Common myeloid progenitor, CD34-positive (primary cell): ENCODE results near the gene GNG11.

ENCODE experiments used
- CTCF ChIA-PET: fragments of 350-600 bp; sonication (Branson Sonifier 250); formaldehyde crosslinking; loops from one replicate; lab custom pipeline; 2021; ENCODE audit warnings: antibody characterized with exemption; lab: Charles Lee
- POLR2A ChIA-PET: fragments of 350-600 bp; sonication (Branson Sonifier 250); formaldehyde crosslinking; loops from one replicate; lab custom pipeline; 2021; ENCODE audit warnings: antibody characterized with exemption; lab: Charles Lee
- DNase-seq, 3 donors: peaks; one replicate each; pipeline versions ENCODE4 v3.0.0 to v3.0.0-alpha.2; 2013
- H3K27ac ChIP-seq, 2 experiments: 1 replicate in 1 of 2; 2 replicates in 1 of 2; pipeline ENCODE4 v1.7.0; 2013; ENCODE audit warnings: inconsistent platforms in 2 of 2, low read length in 2 of 2, mild to moderate bottlenecking in 2 of 2, low read depth in 1 of 2, moderate library complexity in 1 of 2; ENCODE audit not compliant: severe bottlenecking in 2 of 2, insufficient read depth in 1 of 2, poor library complexity in 1 of 2
- H3K27me3 ChIP-seq, 5 experiments: replicated peaks in 2 of 5; 1 replicate in 3 of 5; 2 replicates in 2 of 5; pipeline versions ENCODE4 v1.6.1 to v1.7.0; 2013; ENCODE audit warnings: low read length in 4 of 5, mild to moderate bottlenecking in 2 of 5, moderate library complexity in 2 of 5, inconsistent platforms in 1 of 5; ENCODE audit not compliant: insufficient read depth in 5 of 5, control insufficient read depth in 4 of 5
- H3K36me3 ChIP-seq, 4 experiments: 1 replicate in 2 of 4; 2 replicates in 2 of 4; pipeline versions ENCODE4 v1.6.1 to v1.7.0; 2013; ENCODE audit warnings: low read length in 3 of 4, control low read depth in 1 of 4, mild to moderate bottlenecking in 1 of 4; ENCODE audit not compliant: control insufficient read depth in 4 of 4, insufficient read depth in 4 of 4
- H3K4me1 ChIP-seq, 4 experiments: 1 replicate in 3 of 4; 2 replicates in 1 of 4; pipeline versions ENCODE4 v1.6.1 to v1.7.1; 2013; ENCODE audit warnings: low read length in 3 of 4, mild to moderate bottlenecking in 3 of 4, control low read depth in 1 of 4, inconsistent platforms in 1 of 4, moderate library complexity in 1 of 4; ENCODE audit not compliant: control insufficient read depth in 4 of 4, insufficient read depth in 4 of 4; ENCODE audit errors: control extremely low read depth in 1 of 4
- H3K4me3 ChIP-seq, 7 experiments: 1 replicate in 4 of 7; 2 replicates in 3 of 7; pipeline versions ENCODE4 v1.5.1 to v1.7.0; 2013; ENCODE audit warnings: mild to moderate bottlenecking in 7 of 7, low read length in 6 of 7, moderate library complexity in 6 of 7, inconsistent platforms in 2 of 7, low read depth in 2 of 7, control low read depth in 1 of 7; ENCODE audit not compliant: insufficient read depth in 4 of 7, control insufficient read depth in 1 of 7; ENCODE audit errors: extremely low read depth in 1 of 7
- H3K9me3 ChIP-seq, 5 experiments: 1 replicate in 4 of 5; 2 replicates in 1 of 5; pipeline versions ENCODE4 v1.6.1 to v1.7.1; 2013; ENCODE audit warnings: low read length in 4 of 5, mild to moderate bottlenecking in 2 of 5, inconsistent platforms in 1 of 5, low read depth in 1 of 5, moderate library complexity in 1 of 5; ENCODE audit not compliant: control insufficient read depth in 4 of 5, insufficient read depth in 2 of 5; ENCODE audit errors: control extremely low read depth in 1 of 5
- WGBS: methylation state at CpG from one replicate; pipeline ENCODE4 v1.1.5; 2013; ENCODE audit not compliant: insufficient coverage; 5-methylcytosine and 5-hydroxymethylcytosine counted together

The GNG11 gene

DNA sequence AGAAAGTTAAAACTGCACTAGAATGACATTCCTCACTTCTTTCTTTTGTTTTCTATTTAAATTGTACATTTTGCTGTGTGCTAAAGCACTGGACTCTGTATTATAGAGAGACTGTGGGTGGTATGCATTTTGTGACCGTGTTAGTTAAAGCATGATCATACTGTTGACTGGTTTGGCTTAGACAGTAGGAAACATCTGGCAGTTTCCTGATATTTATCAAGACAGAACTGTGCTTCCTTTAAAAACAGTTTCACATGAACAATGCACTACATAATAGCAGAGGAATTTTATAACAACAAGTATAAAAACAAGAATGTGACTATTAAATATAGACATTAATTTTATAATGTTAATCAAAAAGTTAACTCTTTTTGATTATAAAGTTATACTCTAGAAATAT lies 23.1 kb downstream of the GNG11 start:
- WGBS, result no CpG with 5 or more reads among the region's 1 CpG

DNA sequence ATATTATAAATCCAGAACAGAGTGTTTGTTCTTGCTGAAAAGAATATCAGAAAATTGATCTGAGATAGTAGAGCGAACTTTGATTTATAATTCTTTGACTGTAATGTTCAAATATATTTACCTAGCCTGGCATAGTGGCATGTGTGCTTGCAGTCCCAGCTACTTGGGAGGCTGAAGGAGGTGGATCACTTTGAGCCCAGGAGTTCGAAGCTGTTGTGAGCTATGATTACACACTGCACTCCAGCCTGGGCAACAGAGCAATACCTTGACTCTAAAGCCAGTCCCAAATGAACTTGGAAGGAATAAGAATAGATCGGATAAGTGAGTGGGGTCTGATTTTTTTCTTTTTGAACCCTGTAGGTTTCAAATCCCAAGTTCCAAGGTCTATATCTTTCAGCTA lies 23.5 kb downstream of the GNG11 start:
- POLR2A ChIA-PET, result no interaction called here
- Histone ChIP-seq H3K9me3 (no peaks in the 10 kb centered on the region), H3K36me3 (no peaks in the 10 kb centered on the region), H3K4me1 (peaks cover 32 to 57% (median 38%) of the 10 kb centered on the region in 4 experiments), H3K27ac (peak overlapping the region; percentile 46 to 74), H3K4me3 (peak overlapping the region in 4 of 7 experiments; percentile 4 to 51 (median 22)), H3K27me3 (no peaks in the 10 kb centered on the region)
- CTCF ChIA-PET, result no interaction called here
- DNase-seq, result peak in 1 of 3 donors; percentile 30
- no CpG with 5 or more reads among the region's 3 CpGs for WGBS

More for the DNA sequence above, 23.1 kb downstream of the GNG11 start:
- no peaks in the 10 kb centered on the region for H3K27me3 ChIP-seq
- DNase-seq, result peak; percentile 52 to 91 (median 79)
- ChIA-PET CTCF (interaction anchor here (0.7 kb wide), 1 partner anchor 54 kb away, joined by 3 read pairs; no protein-coding TSS in a partner anchor), POLR2A (no interaction called here)
- no peaks in the 10 kb centered on the region for H3K9me3 ChIP-seq
- H3K27ac ChIP-seq, result peak overlapping the region; percentile 53 to 74
- H3K4me1 ChIP-seq, result peaks cover 32 to 57% (median 38%) of the 10 kb centered on the region in 4 experiments
- no peaks in the 10 kb centered on the region for H3K36me3 ChIP-seq
- H3K4me3 ChIP-seq, result peak overlapping the region in 4 of 7 experiments; percentile 4 to 51 (median 22)

DNA sequence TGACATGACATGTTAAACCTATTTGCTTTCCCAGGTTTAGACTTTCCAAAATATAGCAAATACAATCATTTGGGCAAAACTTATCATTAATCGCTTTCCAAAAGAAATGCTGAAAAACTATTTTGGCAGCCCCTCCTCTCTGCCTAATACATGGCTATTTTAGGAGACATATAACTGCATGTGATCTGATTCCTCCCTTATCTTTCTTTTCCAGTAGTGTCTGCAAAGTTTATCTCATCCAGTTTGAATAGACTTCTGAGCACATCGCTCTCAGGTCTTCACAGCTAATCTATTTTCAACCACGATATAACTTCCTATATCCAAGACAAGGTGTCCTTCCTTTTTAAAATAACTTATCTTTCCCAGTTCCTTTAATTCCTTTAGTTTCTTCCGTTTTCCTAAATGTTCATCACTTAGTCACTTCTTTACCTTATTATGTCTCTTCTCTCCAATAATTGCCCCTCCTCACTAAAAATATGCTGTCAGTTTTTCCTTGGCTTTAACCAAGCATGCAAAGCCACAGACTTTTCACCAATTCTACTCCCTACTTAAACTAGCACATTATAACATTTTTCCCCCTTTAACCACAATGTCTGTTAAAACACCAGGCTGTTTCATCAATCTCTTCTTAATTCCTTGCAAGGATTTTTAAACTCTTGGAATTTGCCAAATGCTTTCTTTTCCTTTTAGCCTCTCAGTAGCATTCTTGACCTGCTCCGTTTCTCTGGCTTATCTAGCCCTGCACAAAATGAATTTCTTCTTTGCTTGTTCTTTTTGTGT lies 24.4 kb downstream of the GNG11 start:
- Histone ChIP-seq H3K27ac (peak overlapping the region; percentile 46 to 74), H3K4me3 (peak overlapping the region in 1 of 7 experiments; percentile 31), H3K4me1 (peaks cover 32 to 57% (median 38%) of the 10 kb centered on the region in 4 experiments), H3K36me3 (no peaks in the 10 kb centered on the region), H3K9me3 (no peaks in the 10 kb centered on the region), H3K27me3 (no peaks in the 10 kb centered on the region)
- 13% methylated on average over 4 of the region's 5 CpGs for WGBS
- DNase-seq, result peak in 1 of 3 donors; percentile 63
- CTCF ChIA-PET, result no interaction called here
- POLR2A ChIA-PET, result no interaction called here

DNA sequence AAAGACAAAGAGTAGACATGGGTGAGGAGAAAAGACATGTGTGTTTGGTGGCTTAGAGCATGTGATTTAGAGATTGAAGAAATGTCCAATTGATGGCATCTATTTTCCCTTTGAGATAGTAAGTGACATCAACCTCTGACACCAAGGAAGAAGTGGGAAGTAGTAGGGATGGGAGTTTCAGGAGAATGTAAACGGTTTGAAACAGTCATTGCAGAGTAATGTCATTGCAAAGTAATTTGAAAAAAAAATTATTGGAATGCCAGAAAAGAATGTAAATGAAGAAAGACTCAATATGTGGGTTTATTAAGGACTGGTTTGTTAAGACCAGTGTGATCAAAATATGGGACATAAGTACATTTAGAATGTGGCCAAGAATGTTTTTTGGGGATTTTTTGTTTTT lies 26.6 kb downstream of the GNG11 start:
- WGBS, result 100% methylated on average over 1 of the region's 1 CpG
- Histone ChIP-seq H3K36me3 (no peaks in the 10 kb centered on the region), H3K27ac (no peak overlapping the region), H3K9me3 (no peaks in the 10 kb centered on the region), H3K4me1 (peaks cover 32 to 47% (median 37%) of the 10 kb centered on the region in 4 experiments), H3K27me3 (no peaks in the 10 kb centered on the region), H3K4me3 (no peak overlapping the region)
- ChIA-PET POLR2A (no interaction called here), CTCF (interaction anchor here (1.3 kb wide), 1 partner anchor 12 kb away, joined by 3 read pairs; no protein-coding TSS in a partner anchor)
- DNase-seq, result no peak

DNA sequence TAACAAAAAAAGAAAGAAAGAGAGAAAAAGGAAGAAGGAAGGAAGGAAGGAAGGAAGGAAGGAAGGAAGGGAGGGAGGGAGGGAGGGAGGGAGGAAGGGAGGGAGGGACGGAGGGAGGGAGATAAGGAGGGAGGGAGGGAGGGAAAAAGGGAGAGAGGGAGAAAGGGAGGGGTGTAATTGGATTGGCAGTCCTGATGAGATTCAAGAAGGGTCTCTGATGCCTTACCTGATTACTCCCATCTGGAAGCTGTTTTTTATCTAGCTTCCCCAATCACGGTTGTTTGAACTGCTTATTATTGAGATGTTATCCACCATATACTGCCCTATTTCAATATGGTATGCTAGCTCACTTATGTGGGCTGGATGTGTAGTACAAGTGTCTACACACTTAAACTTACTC lies 27.3 kb downstream of the GNG11 start:
- Histone ChIP-seq H3K9me3 (no peaks in the 10 kb centered on the region), H3K4me3 (no peak overlapping the region), H3K4me1 (peaks cover 28 to 39% (median 32%) of the 10 kb centered on the region in 4 experiments), H3K27me3 (no peaks in the 10 kb centered on the region), H3K27ac (no peak overlapping the region), H3K36me3 (no peaks in the 10 kb centered on the region)
- DNase-seq, result no peak
- ChIA-PET POLR2A (no interaction called here), CTCF (interaction anchor here (1.5 kb wide), 1 partner anchor 46 kb away, joined by 3 read pairs; no protein-coding TSS in a partner anchor)
- WGBS, result no CpG with 5 or more reads among the region's 2 CpGs

DNA sequence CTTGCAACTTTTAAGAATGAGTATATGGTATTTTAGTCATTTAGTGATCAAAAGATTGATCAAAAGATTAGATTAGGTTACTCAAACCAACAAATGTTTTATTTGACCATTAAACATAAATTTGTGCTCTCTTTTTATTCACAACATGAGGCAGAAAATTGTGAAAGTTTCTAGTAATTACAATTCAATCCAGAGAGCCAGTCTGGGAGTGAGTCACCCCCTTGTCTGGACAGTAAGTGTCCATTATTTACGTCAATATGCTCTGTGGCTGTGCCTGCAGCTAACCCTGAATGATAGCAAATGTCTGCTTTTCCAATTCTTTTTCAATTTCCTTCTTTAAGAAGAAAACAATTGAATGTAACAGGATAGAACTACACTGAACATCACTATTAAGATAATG lies 27.9 kb downstream of the GNG11 start:
- 88% methylated on average over 1 of the region's 1 CpG for WGBS
- Histone ChIP-seq H3K27me3 (no peaks in the 10 kb centered on the region), H3K36me3 (no peaks in the 10 kb centered on the region), H3K4me3 (no peak overlapping the region), H3K9me3 (no peaks in the 10 kb centered on the region), H3K4me1 (peaks cover 23 to 34% (median 28%) of the 10 kb centered on the region in 4 experiments), H3K27ac (no peak overlapping the region)
- no peak for DNase-seq
- ChIA-PET POLR2A (no interaction called here), CTCF (interaction anchor here (1.5 kb wide), 1 partner anchor 46 kb away, joined by 3 read pairs; no protein-coding TSS in a partner anchor)

DNA sequence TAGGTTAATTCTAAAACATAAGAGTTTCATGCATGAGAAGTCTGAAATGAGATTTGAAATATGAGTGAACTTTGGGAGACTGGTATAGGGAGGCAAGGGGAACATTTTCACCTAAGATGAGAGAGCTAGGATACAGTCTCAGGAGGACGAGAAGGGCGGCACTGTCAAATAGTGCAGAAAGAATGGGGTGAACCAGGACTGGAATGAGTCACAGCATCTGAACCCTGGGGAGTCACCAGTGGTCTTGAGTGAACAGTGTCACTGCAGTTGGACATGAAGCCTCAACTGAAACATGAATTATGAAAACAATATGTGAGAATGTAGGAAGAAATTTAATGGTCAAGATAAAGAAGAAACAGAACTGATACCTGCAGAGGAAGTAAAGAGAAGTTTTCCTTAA lies 33.8 kb downstream of the GNG11 start:
- Histone ChIP-seq H3K36me3 (no peaks in the 10 kb centered on the region), H3K9me3 (no peaks in the 10 kb centered on the region), H3K27me3 (no peaks in the 10 kb centered on the region), H3K4me3 (no peak overlapping the region), H3K27ac (no peak overlapping the region), H3K4me1 (peaks cover 1 to 17% (median 9%) of the 10 kb centered on the region in 4 experiments)
- ChIA-PET CTCF (no interaction called here), POLR2A (no interaction called here)
- WGBS, result 100% methylated on average over 2 of the region's 2 CpGs
- no peak for DNase-seq
